ENCODE data around the gene FFAR1. TPM values are rescaled to one million over a fixed set of nuclear protein-coding genes. Genes with fewer than 3 reads are reported as not detected.
"Not testable (repeated sequence)": the region's sequence is repeated elsewhere in the genome, so short reads cannot be mapped to it uniquely, and the experiment has no call there.

Gene FFAR1
- total and polyA plus RNA-seq, 2 donors (not counting 3 experiments of a cell fraction or from before 2014, with no cell fraction given), result not detected

DNA sequence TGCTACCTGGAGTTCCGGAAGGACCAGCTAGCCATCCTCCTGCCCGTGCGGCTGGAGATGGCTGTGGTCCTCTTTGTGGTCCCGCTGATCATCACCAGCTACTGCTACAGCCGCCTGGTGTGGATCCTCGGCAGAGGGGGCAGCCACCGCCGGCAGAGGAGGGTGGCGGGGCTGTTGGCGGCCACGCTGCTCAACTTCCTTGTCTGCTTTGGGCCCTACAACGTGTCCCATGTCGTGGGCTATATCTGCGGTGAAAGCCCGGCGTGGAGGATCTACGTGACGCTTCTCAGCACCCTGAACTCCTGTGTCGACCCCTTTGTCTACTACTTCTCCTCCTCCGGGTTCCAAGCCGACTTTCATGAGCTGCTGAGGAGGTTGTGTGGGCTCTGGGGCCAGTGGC, 11.7 kb downstream of the FFAR1 start:
- DNase-seq (ENCODE audit: low read depth, low spot score); H3K9me3 ChIP-seq (replicated peaks; ENCODE audit: control insufficient read depth, insufficient read depth, low read length); POLR2A ChIA-PET; H3K4me2 ChIP-seq (ENCODE audit: insufficient read depth, low read length); H3K9ac ChIP-seq (replicated peaks; ENCODE audit: extremely low read depth, insufficient read depth, low read length); H3K27ac ChIP-seq (ENCODE audit: insufficient read depth, low read depth, low read length); H4K20me1 ChIP-seq (replicated peaks; ENCODE audit: control insufficient read depth, extremely low read depth, insufficient read depth, low read length); H3K4me1 ChIP-seq (ENCODE audit: control insufficient read depth, extremely low read depth, insufficient read depth, low read length); H3K36me3 ChIP-seq (ENCODE audit: control insufficient read depth in 2 of 2, extremely low read depth in 1 of 2, insufficient read depth in 2 of 2, low read length in 2 of 2); dilution Hi-C loops (cut with MboI; ENCODE audit: extremely low pct_ligation_motif_present, low sequenced_read_pairs); H3K79me2 ChIP-seq (ENCODE audit: control insufficient read depth, insufficient read depth, low read length); H3K9me1 ChIP-seq (replicated peaks; ENCODE audit: control insufficient read depth, extremely low read depth, insufficient read depth, low read length); H3K27me3 ChIP-seq (ENCODE audit: control insufficient read depth in 2 of 2, insufficient read depth in 2 of 2, low read length in 2 of 2); BruUV-seq (replicated peaks); intact Hi-C loops (cut with micrococcal nuclease); H3K4me3 ChIP-seq (replicated peaks in 1 of 3; ENCODE audit: insufficient read depth in 1 of 3, low read depth in 1 of 3, low read length in 3 of 3); CTCF ChIA-PET; H2AFZ ChIP-seq (ENCODE audit: low read depth, low read length): not testable (repeated sequence)
- peak; percentile 47 for FAIRE-seq

DNA sequence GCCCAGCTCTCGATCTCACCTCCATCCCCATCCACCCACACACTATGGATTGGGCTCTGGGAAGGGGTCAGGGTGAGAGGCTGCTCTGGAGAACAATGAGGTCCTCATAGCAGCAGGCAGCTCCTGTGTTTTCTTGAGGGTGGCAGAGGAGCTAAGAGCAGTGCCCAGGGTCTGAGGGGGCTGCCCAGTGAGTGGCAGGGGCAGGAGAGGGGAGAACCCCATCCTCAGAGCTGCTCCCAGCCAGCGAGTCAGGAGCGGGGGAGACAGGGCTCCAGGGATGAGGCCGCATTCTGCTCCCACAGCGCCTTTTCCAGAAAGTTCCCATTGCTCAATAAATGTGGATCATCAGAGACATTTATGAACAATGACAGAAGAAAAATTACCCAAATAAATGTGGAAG, 12.4 kb downstream of the FFAR1 start:
- dilution Hi-C loops (cut with MboI; ENCODE audit: extremely low pct_ligation_motif_present, low sequenced_read_pairs); intact Hi-C loops (cut with micrococcal nuclease); H2AFZ ChIP-seq (ENCODE audit: low read depth, low read length); CTCF ChIA-PET; H3K9me3 ChIP-seq (replicated peaks; ENCODE audit: control insufficient read depth, insufficient read depth, low read length); POLR2A ChIA-PET; H3K9me1 ChIP-seq (replicated peaks; ENCODE audit: control insufficient read depth, extremely low read depth, insufficient read depth, low read length); H3K4me3 ChIP-seq (replicated peaks in 1 of 3; ENCODE audit: insufficient read depth in 1 of 3, low read depth in 1 of 3, low read length in 3 of 3); DNase-seq (ENCODE audit: low read depth, low spot score); H3K4me2 ChIP-seq (ENCODE audit: insufficient read depth, low read length); H3K79me2 ChIP-seq (ENCODE audit: control insufficient read depth, insufficient read depth, low read length); H4K20me1 ChIP-seq (replicated peaks; ENCODE audit: control insufficient read depth, extremely low read depth, insufficient read depth, low read length); H3K9ac ChIP-seq (replicated peaks; ENCODE audit: extremely low read depth, insufficient read depth, low read length); H3K36me3 ChIP-seq (ENCODE audit: control insufficient read depth in 2 of 2, extremely low read depth in 1 of 2, insufficient read depth in 2 of 2, low read length in 2 of 2); H3K27me3 ChIP-seq (ENCODE audit: control insufficient read depth in 2 of 2, insufficient read depth in 2 of 2, low read length in 2 of 2); H3K4me1 ChIP-seq (ENCODE audit: control insufficient read depth, extremely low read depth, insufficient read depth, low read length); BruUV-seq (replicated peaks); H3K27ac ChIP-seq (ENCODE audit: insufficient read depth, low read depth, low read length): not testable (repeated sequence)
- peak; percentile 48 for FAIRE-seq

DNA sequence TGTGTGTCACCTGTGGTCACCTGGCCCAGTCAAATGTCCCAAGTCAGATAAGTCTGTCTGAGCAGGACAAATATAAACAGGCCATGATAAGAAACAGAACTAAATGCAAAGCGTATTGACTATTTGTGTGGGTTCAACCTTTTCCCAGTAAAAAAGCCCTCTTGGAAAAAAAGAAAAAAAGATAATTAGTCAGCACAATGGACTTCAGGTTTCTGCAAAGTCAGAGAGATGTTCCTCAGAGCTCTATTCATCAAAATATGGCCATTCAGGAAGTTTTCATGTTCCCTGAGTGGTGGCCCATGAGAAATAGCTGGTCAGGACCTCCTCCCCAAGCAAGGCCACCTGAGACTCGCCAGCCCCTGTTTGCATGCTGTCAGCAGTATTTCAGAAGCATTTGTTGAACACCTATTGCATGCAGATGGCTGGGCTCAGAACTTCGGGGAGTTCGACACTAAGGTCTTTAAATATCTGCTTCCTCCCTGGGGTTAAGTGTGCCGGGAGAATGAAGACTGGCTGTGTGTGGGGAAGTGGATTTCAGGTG, 13.2 kb downstream of the FFAR1 start:
- no peaks in the 10 kb centered on the region for H4K20me1 ChIP-seq (replicated peaks; ENCODE audit: control insufficient read depth, extremely low read depth, insufficient read depth, low read length)
- no peaks in the 10 kb centered on the region for H3K9me1 ChIP-seq (replicated peaks; ENCODE audit: control insufficient read depth, extremely low read depth, insufficient read depth, low read length)
- no peaks in the 10 kb centered on the region for H3K79me2 ChIP-seq (ENCODE audit: control insufficient read depth, insufficient read depth, low read length)
- dilution Hi-C loops (cut with MboI; ENCODE audit: extremely low pct_ligation_motif_present, low sequenced_read_pairs) (no loop called here), intact Hi-C loops (cut with micrococcal nuclease) (no loop called here)
- H3K27ac ChIP-seq (ENCODE audit: insufficient read depth, low read depth, low read length), result no peak overlapping the region
- no peaks in the 10 kb centered on the region for H3K36me3 ChIP-seq (ENCODE audit: control insufficient read depth in 2 of 2, extremely low read depth in 1 of 2, insufficient read depth in 2 of 2, low read length in 2 of 2)
- H3K27me3 ChIP-seq (ENCODE audit: control insufficient read depth in 2 of 2, insufficient read depth in 2 of 2, low read length in 2 of 2), result no peaks in the 10 kb centered on the region
- ChIA-PET POLR2A (no interaction called here), CTCF (interaction anchor here (1.2 kb wide), 1 partner anchor 8 kb away, joined by 7 read pairs; no protein-coding TSS in a partner anchor)
- H3K4me1 ChIP-seq (ENCODE audit: control insufficient read depth, extremely low read depth, insufficient read depth, low read length), result no peaks in the 10 kb centered on the region
- no peak overlapping the region for H2AFZ ChIP-seq (ENCODE audit: low read depth, low read length)
- DNase-seq (ENCODE audit: low read depth, low spot score) (no peak), FAIRE-seq (no peak)
- H3K4me3 ChIP-seq (replicated peaks in 1 of 3; ENCODE audit: insufficient read depth in 1 of 3, low read depth in 1 of 3, low read length in 3 of 3), result no peak overlapping the region
- no peaks in the 10 kb centered on the region for H3K9me3 ChIP-seq (replicated peaks; ENCODE audit: control insufficient read depth, insufficient read depth, low read length)
- H3K4me2 ChIP-seq (ENCODE audit: insufficient read depth, low read length), result no peak overlapping the region
- no peak overlapping the region for H3K9ac ChIP-seq (replicated peaks; ENCODE audit: extremely low read depth, insufficient read depth, low read length)
- no TSS peak for BruUV-seq (replicated peaks)
- TF ChIP-seq, protein P1, sequence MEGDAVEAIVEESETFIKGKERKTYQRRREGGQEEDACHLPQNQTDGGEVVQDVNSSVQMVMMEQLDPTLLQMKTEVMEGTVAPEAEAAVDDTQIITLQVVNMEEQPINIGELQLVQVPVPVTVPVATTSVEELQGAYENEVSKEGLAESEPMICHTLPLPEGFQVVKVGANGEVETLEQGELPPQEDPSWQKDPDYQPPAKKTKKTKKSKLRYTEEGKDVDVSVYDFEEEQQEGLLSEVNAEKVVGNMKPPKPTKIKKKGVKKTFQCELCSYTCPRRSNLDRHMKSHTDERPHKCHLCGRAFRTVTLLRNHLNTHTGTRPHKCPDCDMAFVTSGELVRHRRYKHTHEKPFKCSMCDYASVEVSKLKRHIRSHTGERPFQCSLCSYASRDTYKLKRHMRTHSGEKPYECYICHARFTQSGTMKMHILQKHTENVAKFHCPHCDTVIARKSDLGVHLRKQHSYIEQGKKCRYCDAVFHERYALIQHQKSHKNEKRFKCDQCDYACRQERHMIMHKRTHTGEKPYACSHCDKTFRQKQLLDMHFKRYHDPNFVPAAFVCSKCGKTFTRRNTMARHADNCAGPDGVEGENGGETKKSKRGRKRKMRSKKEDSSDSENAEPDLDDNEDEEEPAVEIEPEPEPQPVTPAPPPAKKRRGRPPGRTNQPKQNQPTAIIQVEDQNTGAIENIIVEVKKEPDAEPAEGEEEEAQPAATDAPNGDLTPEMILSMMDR (IDR thresholded peaks at IDR 0.05; ENCODE audit: extremely low read depth in 1 of 2, insufficient read depth in 1 of 2, low read depth in 1 of 2, low read length in 2 of 2), result no peak
- TF ChIP-seq JUN (IDR thresholded peaks at IDR 0.05; ENCODE audit: borderline replicate concordance, insufficient read depth, insufficient read length, low read depth) (no peak), FOS (IDR thresholded peaks at IDR 0.05; ENCODE audit: borderline replicate concordance, insufficient read depth, low read length) (no peak), POLR2AphosphoS5 (IDR thresholded peaks at IDR 0.05; ENCODE audit: insufficient read depth, low read depth, low read length) (no peak), POLR2A (IDR thresholded peaks at IDR 0.05; ENCODE audit: low read depth, low read length) (no peak), MYC (IDR thresholded peaks at IDR 0.05; ENCODE audit: low read depth, low read length) (no peak), GATA2 (IDR thresholded peaks at IDR 0.05; ENCODE audit: insufficient read depth, insufficient read length, low read depth, low read length) (no peak), EZH2 (IDR thresholded peaks at IDR 0.05; ENCODE audit: borderline replicate concordance, low read depth, low read length, severe bottlenecking) (no peak)
- TF ChIP-seq, protein P2, sequence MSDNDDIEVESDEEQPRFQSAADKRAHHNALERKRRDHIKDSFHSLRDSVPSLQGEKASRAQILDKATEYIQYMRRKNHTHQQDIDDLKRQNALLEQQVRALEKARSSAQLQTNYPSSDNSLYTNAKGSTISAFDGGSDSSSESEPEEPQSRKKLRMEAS (IDR thresholded peaks at IDR 0.05; ENCODE audit: insufficient read depth, insufficient read length), result no peak
